HG02798 (cell line): ENCODE results near the gene SCAI.
A peak's percentile ranks its signal among the peaks of the same experiment; 100 is the strongest.
"Not testable (repeated sequence)": the region's sequence is repeated elsewhere in the genome, so short reads cannot be mapped to it uniquely, and the experiment has no call there.

Experiments used
- ATAC-seq: cut with Tn5 transposase; IDR thresholded peaks from one replicate; pipeline ENCODE4 v1.9.1; 2021; ENCODE audit warnings: mild to moderate bottlenecking; ENCODE audit not compliant: unreplicated experiment, poor library complexity

SCAI gene

DNA sequence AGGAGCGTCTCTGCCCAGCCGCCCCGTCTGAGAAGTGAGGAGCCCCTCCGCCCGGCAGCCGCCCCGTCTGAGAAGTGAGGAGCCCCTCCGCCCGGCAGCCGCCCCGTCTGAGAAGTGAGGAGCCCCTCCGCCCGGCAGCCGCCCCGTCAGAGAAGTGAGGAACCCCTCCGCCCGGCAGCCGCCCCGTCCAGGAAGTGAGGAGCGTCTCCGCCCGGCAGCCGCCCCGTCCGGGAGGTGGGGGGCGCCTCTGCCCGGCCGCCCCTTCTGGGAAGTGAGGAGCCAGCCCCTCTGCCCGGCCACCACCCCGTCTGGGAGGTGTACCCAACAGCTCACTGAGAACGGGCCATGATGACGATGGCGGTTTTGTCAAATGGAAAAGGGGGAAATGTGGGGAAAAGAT is 34.8 kb downstream of the SCAI start:
- not testable (repeated sequence) for ATAC-seq

- ATAC-seq: no peak
Observed at GRCh38 chr9:125106285-125106893, 36.9 kb downstream of the SCAI start.

DNA sequence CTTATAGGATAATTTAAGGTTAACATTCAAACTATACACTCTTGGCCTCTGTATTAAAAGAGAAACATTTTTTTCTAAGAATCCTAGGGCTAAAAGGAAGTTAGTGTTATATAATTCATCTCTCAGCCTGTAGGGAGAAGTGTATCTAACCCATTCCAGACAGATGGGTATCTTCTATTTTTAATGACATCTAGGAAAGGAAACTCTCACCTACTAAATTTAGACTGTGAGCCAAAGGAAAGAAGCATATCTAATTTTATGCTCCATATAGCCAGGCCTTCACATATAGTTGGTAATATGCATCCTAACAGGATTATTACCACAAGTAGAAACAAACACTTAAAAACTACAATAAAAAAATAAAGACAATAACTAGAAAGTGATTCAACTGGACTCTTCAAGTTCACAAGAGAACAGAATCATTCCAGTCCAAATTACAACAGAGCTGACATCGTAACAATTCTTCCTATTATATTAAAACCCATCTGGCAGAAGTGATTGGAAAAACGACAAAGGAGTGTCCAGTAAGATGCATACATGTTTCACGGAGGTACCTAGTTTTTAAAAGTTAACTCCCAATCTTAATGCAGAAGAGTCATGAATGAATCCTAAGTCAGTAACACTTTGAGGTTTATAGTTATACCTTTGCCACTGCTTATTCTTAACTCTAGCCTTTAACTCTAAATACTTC is 39.4 kb downstream of the SCAI start:
- no peak for ATAC-seq

GRCh38 chr9:125103021-125103420 is 40.3 kb downstream of the SCAI start:
- ATAC-seq: no peak

DNA sequence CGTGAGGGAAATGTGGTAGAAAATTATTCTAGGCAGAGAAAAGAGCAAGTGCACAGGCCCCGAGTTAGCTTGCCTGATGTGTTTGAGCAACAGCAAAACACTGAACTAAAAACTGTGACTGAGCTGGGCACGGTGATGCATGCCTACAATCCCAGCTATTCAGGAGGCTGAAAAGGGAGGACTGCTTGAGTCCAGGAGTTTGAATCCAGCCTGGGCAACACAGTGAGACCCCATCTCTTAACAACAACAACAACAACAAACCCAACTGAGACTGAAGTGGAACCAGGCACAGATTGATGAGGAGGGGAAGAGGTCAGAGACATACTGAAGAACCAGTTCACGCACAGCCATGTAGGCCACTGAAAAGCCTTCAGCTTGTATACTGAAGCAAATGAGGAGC is 42.5 kb downstream of the SCAI start:
- ATAC-seq: no peak

- ATAC-seq: no peak
Observed at GRCh38 chr9:125099816-125100215, 43.5 kb downstream of the SCAI start.

- no peak for ATAC-seq
Observed at GRCh38 chr9:125095821-125096443, 47.4 kb downstream of the SCAI start.

DNA sequence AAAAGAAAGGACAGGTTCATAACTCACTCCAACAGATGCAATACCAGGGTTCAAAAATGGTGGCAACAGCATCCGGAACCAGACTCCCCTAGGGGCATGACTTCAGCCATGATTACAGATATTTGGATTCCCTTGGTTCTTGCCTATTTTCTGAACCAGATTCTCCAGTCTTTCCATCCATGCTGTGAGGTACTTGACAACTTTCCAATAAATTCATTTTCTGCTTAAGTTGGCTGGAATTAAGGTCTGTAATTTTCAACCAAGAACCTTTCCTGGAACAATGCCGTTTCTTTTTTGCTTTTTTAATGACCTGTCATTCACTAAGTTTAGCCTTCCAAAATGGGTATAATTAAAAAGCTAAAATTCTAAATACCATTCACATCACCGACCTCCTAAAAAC is 52.2 kb downstream of the SCAI start:
- ATAC-seq: no peak

- peak; percentile 49 for ATAC-seq
Observed at GRCh38 chr9:125089331-125089730, 54.0 kb downstream of the SCAI start.

- ATAC-seq: no peak
Observed at GRCh38 chr9:125088752-125089151, 54.6 kb downstream of the SCAI start.

DNA sequence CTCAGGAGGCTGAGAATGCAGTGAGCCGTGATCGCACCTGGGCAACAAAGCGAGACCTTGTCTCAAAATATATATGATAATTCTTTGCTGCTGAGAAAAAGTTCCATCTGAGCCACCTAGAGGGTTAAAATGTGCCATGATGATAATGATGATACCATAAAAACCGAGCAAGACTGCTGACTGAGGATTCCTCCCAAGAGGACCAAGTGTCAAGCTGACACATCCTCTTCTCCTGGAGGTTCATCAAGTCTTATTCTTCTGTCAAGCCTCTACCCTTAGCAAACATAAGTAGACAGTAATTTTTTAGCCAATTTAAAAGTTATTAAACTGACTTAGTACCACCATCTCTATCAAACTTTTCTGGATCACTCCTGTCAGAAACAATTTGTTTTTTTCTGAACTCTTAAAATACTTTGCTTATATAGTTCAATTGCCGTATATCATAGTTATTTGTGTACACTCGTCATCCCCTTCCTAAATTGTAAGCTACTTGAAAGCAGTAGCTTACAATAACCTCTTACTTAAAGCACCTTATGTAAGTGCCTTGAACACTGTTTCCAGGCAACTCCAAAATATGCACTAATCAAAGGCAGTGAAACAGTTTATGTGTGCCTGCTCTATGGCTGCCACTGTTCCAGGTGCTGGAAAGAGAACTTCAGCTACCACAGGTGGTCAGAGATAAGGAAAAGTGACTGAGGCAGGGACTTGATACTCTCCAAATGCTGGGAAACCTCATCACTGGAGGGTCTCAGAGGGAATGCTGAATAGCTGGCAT is 57.4 kb downstream of the SCAI start:
- no peak for ATAC-seq

GRCh38 chr9:125082197-125082596 is 61.1 kb downstream of the SCAI start:
- ATAC-seq: not testable (repeated sequence)

- ATAC-seq: not testable (repeated sequence)
Observed at GRCh38 chr9:125080797-125081196, 62.5 kb downstream of the SCAI start.

DNA sequence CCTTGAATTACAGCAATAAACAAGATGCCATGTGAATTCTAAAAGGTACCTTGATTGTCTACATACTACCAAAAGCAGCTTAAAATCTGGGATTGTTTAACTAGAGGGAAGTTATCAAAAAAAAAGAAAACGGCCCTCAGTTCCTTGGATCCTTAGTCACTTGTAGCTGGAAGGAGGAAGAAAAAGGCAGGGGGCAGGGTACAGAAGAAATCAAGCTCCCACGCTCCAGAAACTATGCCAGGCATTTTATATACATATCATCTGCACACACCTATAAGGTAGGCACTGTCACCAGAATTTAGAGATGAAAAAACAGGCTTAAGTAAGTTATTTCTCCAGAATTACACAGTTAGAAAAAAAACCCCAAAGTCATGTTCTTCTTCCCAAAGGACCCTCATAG is 63.4 kb downstream of the SCAI start:
- ATAC-seq: no peak

DNA sequence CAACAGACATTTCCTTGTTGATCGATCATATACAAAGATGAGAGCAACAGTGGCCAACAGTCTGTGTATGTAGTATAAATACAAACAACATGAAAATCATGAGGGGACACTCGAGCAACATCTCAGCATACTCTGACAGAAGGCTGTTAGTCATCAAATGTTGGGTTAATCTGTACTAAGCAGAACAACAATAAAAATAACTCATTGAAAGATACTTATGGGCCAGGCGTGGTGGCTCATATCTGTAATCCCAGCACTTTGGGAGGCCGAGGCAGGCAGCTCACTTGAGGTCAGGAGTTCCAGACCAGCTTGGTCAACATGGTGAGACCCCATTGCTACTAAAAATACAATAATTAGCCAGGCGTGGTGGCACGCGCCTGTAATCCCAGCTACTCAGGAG is 67.3 kb downstream of the SCAI start:
- ATAC-seq: no peak

DNA sequence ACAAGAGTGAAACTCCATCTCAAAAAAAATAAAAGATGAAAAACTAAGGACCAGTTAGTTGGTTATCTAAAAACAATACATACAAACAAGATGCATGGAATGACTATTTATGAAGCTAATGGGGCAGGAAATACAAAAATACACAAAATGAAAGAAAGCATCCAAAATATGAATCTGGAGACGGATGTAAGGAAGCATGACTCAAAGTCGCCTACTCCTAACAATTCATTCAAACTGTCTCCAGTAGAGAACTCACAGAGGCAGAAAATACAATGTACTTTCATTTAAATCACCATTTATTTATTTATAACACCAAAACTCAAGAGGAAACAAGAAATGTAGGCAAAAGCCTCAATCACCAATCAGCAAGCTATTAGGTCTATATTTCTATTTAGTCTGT is 68.4 kb downstream of the SCAI start:
- no peak for ATAC-seq

DNA sequence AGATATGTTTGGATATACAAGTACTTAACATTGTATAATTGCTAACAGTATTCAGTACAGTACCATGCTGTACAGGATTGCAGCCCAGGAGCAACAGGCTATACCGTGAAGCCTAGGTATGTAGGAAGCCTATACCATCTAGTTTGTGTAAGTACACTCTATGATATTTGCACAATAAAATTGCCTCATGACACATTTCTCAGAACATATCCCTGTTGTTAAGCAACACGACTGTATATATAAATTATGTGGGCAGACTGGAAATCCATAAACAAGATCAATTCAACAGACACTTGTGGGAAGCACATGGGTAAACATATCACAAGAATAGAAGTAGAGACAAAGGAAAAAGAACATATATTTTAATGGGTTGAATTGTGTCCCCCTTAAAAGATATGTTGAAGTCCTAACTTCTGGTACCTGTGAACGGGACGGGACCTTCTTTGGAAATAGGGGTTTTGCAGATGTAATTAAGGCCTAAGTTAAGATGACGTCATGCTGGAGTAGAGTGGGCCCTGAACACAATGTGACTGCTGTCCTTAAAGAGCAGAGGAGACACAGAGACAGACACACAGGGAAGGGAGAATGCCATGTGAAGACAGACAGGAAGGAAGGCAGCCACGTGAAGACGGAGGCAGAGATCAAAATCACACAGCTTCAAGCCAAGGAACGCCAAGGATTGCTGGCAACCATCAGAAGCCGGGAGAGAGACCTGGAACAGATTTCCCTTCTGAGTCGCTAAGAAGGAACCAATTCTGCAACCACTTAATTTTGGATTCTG is 76.3 kb downstream of the SCAI start:
- no peak for ATAC-seq

GRCh38 chr9:125061391-125061790 is 81.9 kb downstream of the SCAI start:
- no peak for ATAC-seq

DNA sequence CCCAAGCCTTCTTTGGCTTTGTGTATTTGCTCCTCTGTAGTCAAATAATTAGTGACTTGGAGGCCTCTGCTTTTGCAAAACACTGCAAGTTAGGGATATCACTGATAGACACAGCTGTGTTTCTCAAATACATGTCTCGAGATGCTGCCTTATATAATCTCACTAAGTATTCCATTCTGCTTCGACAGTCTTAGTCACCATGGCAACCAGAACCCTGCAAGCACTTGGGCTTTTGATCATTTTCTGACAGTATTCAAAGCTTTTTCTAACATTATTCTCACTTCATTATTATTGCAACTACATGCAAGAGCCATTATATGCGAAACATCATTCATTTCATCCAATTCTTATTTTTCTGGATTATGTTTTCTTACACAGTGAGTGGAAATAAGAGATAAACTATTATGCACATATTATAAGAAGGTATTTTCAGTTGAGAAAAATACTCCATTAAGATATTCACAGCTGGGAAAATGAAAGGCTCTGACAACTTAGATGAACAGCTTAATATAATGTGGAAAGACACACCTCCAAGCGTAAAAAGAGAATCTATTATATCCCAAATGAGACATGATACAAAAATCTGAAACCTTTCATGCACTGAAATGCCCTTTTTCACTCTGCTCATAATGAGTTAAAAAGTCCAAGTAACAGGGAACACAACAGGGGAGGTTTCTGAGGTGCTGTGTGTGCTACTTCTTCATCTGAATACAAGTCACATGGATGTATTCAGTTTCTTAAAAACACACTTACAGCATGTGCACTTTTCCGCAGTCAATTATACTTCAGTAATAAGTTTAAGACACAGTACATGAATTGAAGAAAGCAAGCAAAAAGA is 93.9 kb downstream of the SCAI start:
- ATAC-seq: no peak
